GM23338 (cell line): Measurements from ENCODE around the gene SEC11A. TPM values are rescaled to one million over a fixed set of nuclear protein-coding genes. Genes with fewer than 3 reads are reported as not detected.

Experiments
- ATAC-seq: fragments of 200-7000 bp; cut with Tn5 transposase; 3 replicates; pipeline ENCODE4 v1.9.1; 2020
- DNase-seq: peaks from one replicate; pipeline ENCODE4 v3.0.0-alpha.2; 2015; ENCODE audit warnings: low spot score
- H2AFZ ChIP-seq: fragments of 200-600 bp; sonication (generic); 2 replicates; pipeline ENCODE4 v1.8.0; 2016; ENCODE audit warnings: antibody characterized with exemption, mild to moderate bottlenecking, moderate library complexity
- H3F3A ChIP-seq: fragments of 200-600 bp; sonication (generic); replicated peaks from 2 replicates; pipeline ENCODE4 v1.8.0; 2017; ENCODE audit warnings: antibody characterized with exemption, mixed run types, low read depth
- H3K27ac ChIP-seq: fragments of 200-600 bp; sonication (generic); 2 replicates; pipeline ENCODE4 v1.6.1; 2016; ENCODE audit warnings: low read depth
- H3K27me3 ChIP-seq: fragments of 200-600 bp; sonication (generic); 2 replicates; pipeline ENCODE4 v1.8.0; 2016; ENCODE audit warnings: mild to moderate bottlenecking, mixed run types, moderate library complexity; ENCODE audit not compliant: insufficient read depth
- H3K36me3 ChIP-seq: fragments of 200-600 bp; sonication (generic); 2 replicates; pipeline ENCODE4 v1.8.0; 2016; ENCODE audit warnings: mild to moderate bottlenecking; ENCODE audit not compliant: insufficient read depth
- H3K4me1 ChIP-seq: fragments of 200-600 bp; sonication (generic); 2 replicates; pipeline ENCODE4 v1.8.0; 2016; ENCODE audit warnings: mild to moderate bottlenecking, moderate library complexity; ENCODE audit not compliant: insufficient read depth
- H3K4me2 ChIP-seq: fragments of 200-600 bp; sonication (generic); 2 replicates; pipeline ENCODE4 v1.7.1; 2017; ENCODE audit warnings: mixed run types
- H3K4me3 ChIP-seq: fragments of 200-600 bp; sonication (generic); 2 replicates; pipeline ENCODE4 v1.6.1; 2016; ENCODE audit warnings: mixed run types
- H3K79me2 ChIP-seq: fragments of 200-600 bp; sonication (generic); replicated peaks from 2 replicates; pipeline ENCODE4 v1.8.0; 2017; ENCODE audit warnings: mild to moderate bottlenecking; ENCODE audit not compliant: insufficient read depth
- H3K9me2 ChIP-seq: fragments of 200-600 bp; sonication (generic); 2 replicates; pipeline ENCODE4 v1.8.0; 2017; ENCODE audit not compliant: insufficient read depth
- H4K20me1 ChIP-seq: fragments of 200-600 bp; sonication (generic); replicated peaks from 2 replicates; pipeline ENCODE4 v1.8.0; 2017; ENCODE audit warnings: mild to moderate bottlenecking; ENCODE audit not compliant: insufficient read depth
- H3K27ac Mint-ChIP-seq: 2 replicates; pipeline ENCODE4 v1.8.0; 2020; ENCODE audit warnings: inconsistent platforms, mild to moderate bottlenecking, moderate library complexity, mixed read lengths
- H3K27me3 Mint-ChIP-seq: 3 replicates; pipeline ENCODE4 v1.8.0; 2022; ENCODE audit warnings: low read depth, mild to moderate bottlenecking, moderate library complexity, mixed read lengths, inconsistent platforms; ENCODE audit not compliant: insufficient read depth, poor library complexity
- H3K36me3 Mint-ChIP-seq: 3 replicates; pipeline ENCODE4 v1.8.0; 2021; ENCODE audit warnings: low read depth, mild to moderate bottlenecking, inconsistent platforms, moderate library complexity, mixed read lengths
- H3K4me1 Mint-ChIP-seq: 3 replicates; pipeline ENCODE4 v1.8.0; 2020; ENCODE audit warnings: mild to moderate bottlenecking, inconsistent platforms, mixed read lengths
- H3K4me3 Mint-ChIP-seq: 3 replicates; pipeline ENCODE4 v1.8.0; 2021; ENCODE audit warnings: moderate library complexity, mild to moderate bottlenecking, inconsistent platforms, mixed read lengths
- H3K9me3 Mint-ChIP-seq: 3 replicates; pipeline ENCODE4 v1.8.0; 2020; ENCODE audit warnings: moderate library complexity, mild to moderate bottlenecking, inconsistent platforms, mixed read lengths
- CREB1 ChIP-seq: fragments of 250-450 bp; sonication (Bioruptor Pico); IDR thresholded peaks from 2 replicates; pipeline ENCODE4 v1.5.0; 2020; ENCODE audit warnings: low read depth, mild to moderate bottlenecking, moderate library complexity
- CTCF ChIP-seq, 2 experiments: fragments of 200-600 bp in 1 of 2; sonication (generic) in 1 of 2; conservative IDR thresholded peaks; 2 replicates each; pipeline versions ENCODE4 v1.5.1 to v1.6.1; 2016 to 2017; ENCODE audit warnings: antibody characterized with exemption in 2 of 2, low read depth in 2 of 2, mild to moderate bottlenecking in 2 of 2, moderate library complexity in 1 of 2
- EZH2phosphoT487 ChIP-seq: fragments of 200-600 bp; sonication (generic); IDR thresholded peaks from one replicate; pipeline ENCODE4 v1.8.1; 2018; ENCODE audit warnings: antibody characterized with exemption; ENCODE audit not compliant: unreplicated experiment
- JUNB ChIP-seq: IDR thresholded peaks from one replicate; pipeline ENCODE4 v1.6.1; 2016; ENCODE audit warnings: antibody characterized with exemption; ENCODE audit not compliant: unreplicated experiment
- POLR2AphosphoS5 ChIP-seq: IDR thresholded peaks from 2 replicates; pipeline ENCODE4 v1.6.1; 2016; ENCODE audit warnings: antibody characterized with exemption, low read depth
- ZNF462 ChIP-seq: fragments of 250-450 bp; sonication (Bioruptor Pico); IDR thresholded peaks from 2 replicates; pipeline ENCODE4 v1.5.0; 2020; ENCODE audit warnings: mild to moderate bottlenecking, moderate library complexity
- polyA plus RNA-seq: library from polyadenylated mRNA; unstranded; fragments of >200 nt; fragmentation: Nextera tagmentation; extraction: Ambion mirVana; gene quantifications from 2 replicates; pipeline ENCODE4 v1.2.1, GENCODE V29; 2016
- total RNA-seq: library from RNA; depleted of rRNA; stranded (reverse); fragments of >200 nt; shearing (Covaris generic); gene quantifications from 2 replicates; pipeline ENCODE4 v1.2.3, GENCODE V29; 2014
- TF ChIP-seq, protein P1 (sequence below): IDR thresholded peaks from 2 replicates; pipeline ENCODE4 v1.6.1; 2016; ENCODE audit warnings: antibody characterized with exemption

Gene SEC11A
- total and polyA plus RNA-seq, 2 experiments from 2014 or later: 191 to 257 TPM

DNA sequence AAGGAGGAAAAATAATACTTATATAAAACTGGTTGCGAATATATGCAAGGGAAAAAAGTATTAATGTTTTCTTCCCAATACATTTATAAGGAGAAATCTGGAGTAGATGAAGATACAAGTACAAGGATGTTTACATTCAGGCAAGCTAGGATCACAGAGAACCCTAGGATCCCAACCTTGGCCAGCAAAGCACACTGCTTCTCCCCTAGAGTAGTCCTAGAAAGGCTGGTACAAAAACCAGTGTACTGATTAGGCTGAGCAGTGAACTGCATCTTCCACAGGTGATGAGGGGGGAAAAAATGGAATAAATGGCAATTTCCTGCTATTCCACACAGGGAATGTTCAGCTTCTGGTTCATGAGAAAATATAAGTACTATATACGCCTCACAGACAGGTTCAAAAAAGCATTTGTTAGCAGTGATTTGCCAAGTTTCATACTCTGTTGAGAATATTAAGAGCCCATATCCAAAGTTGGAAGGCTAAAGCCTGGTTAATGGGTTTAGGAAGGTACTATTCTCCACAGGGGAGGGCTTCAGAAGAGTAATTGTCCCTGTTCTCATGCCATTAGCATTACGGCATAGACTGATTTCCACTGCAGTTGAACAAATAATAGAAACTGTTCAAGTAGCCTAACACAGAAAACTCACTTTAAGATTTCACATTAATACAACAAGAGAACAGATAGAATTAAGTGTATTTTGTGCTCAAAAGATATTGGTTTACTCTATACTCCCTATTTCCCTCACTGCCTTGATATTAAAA lies 47.5 kb downstream of the SEC11A start (continued):
- TF ChIP-seq CREB1 (no peak), CTCF (conservative IDR thresholded peaks at IDR 0.05; ENCODE audit: low read depth in 2 of 2) (no peak), EZH2phosphoT487 (no peak), POLR2AphosphoS5 (no peak)

DNA sequence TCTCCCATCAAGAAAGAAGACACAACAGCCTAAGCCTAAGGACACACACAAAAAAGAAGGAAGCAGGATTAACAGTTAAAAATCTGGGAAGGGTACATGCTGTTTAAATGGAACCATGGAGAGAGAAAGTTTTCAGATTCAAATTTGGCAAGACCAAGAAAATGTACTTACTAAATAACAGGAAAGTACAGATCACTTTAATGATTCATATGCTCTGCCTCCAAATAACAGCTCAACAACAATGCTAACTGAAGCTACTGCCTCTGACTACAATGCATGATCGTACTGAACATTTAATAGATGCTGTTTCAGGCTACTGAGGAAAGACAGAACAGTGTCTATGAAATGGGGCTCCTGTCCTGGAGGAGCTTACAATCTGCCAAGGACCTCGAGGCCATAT lies 49.6 kb downstream of the SEC11A start:
- Mint-ChIP-seq H3K27ac (peak overlapping the region; percentile 29; the same call in 1 of the 2 replicates), H3K4me3 (no peak overlapping the region), H3K36me3 (peaks cover 44% of the 10 kb centered on the region), H3K27me3 (no peaks in the 10 kb centered on the region), H3K4me1 (no peaks in the 10 kb centered on the region), H3K9me3 (no peaks in the 10 kb centered on the region)
- H3K27ac ChIP-seq: peak overlapping the region; percentile 55; the same call in 1 of the 2 replicates
- no peak overlapping the region for H3K4me2 ChIP-seq
- no peak for DNase-seq
- H3F3A ChIP-seq: peaks cover 8% of the 10 kb centered on the region; the same call in 1 of the 2 replicates
- H3K27me3 ChIP-seq: no peaks in the 10 kb centered on the region
- TF ChIP-seq POLR2AphosphoS5 (no peak), CREB1 (no peak), ZNF462 (no peak), JUNB (no peak)
- TF ChIP-seq, protein P1, sequence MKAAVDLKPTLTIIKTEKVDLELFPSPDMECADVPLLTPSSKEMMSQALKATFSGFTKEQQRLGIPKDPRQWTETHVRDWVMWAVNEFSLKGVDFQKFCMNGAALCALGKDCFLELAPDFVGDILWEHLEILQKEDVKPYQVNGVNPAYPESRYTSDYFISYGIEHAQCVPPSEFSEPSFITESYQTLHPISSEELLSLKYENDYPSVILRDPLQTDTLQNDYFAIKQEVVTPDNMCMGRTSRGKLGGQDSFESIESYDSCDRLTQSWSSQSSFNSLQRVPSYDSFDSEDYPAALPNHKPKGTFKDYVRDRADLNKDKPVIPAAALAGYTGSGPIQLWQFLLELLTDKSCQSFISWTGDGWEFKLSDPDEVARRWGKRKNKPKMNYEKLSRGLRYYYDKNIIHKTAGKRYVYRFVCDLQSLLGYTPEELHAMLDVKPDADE: no peak
- H3K9me2 ChIP-seq: no peaks in the 10 kb centered on the region
- no peak for ATAC-seq
- 0 out of 2 replicates have a peak, but pooled peaks cover 4% of the 10 kb centered on the region for H3K79me2 ChIP-seq
- H3K4me3 ChIP-seq: no peak overlapping the region
- H3K36me3 ChIP-seq: peaks cover 37% of the 10 kb centered on the region
- no peaks in the 10 kb centered on the region for H3K4me1 ChIP-seq
- H4K20me1 ChIP-seq: peaks cover 9% of the 10 kb centered on the region
- H2AFZ ChIP-seq: no peak overlapping the region
